Measurements from ENCODE around the gene FAM168A.
A peak's percentile ranks its signal among the peaks of the same experiment; 100 is the strongest.

FAM168A gene

GRCh38 chr11:73637012-73637411 is 39.1 kb upstream of the FAM168A start:
- DNase-seq (ENCODE audit: low read depth), result no peak
- no peak overlapping the region for H3K4me3 ChIP-seq (ENCODE audit: low read length)
- TF ChIP-seq CTCF (conservative IDR thresholded peaks at IDR 0.05; ENCODE audit: low read depth, low read length), result no peak

GRCh38 chr11:73636249-73636648 is 38.3 kb upstream of the FAM168A start:
- TF ChIP-seq CTCF (conservative IDR thresholded peaks at IDR 0.05; ENCODE audit: low read depth, low read length), result no peak
- no peak for DNase-seq (ENCODE audit: low read depth)

GRCh38 chr11:73635721-73636120 is 37.8 kb upstream of the FAM168A start:
- DNase-seq (ENCODE audit: low read depth), result no peak
- H3K4me3 ChIP-seq (ENCODE audit: low read length), result no peak overlapping the region
- no peak for TF ChIP-seq CTCF (conservative IDR thresholded peaks at IDR 0.05; ENCODE audit: low read depth, low read length)

More at GRCh38 chr11:73636249-73636648, 38.3 kb upstream of the FAM168A start:
- H3K4me3 ChIP-seq (ENCODE audit: low read length), result no peak overlapping the region

GRCh38 chr11:73633999-73634398 is 36.1 kb upstream of the FAM168A start:
- no peak for TF ChIP-seq CTCF (conservative IDR thresholded peaks at IDR 0.05; ENCODE audit: low read depth, low read length)
- DNase-seq (ENCODE audit: low read depth), result no peak

GRCh38 chr11:73632996-73633395 is 35.1 kb upstream of the FAM168A start:
- TF ChIP-seq CTCF (conservative IDR thresholded peaks at IDR 0.05; ENCODE audit: low read depth, low read length), result no peak
- no peak overlapping the region for H3K4me3 ChIP-seq (ENCODE audit: low read length)
- DNase-seq (ENCODE audit: low read depth), result no peak

More at GRCh38 chr11:73633999-73634398, 36.1 kb upstream of the FAM168A start:
- H3K4me3 ChIP-seq (ENCODE audit: low read length), result no peak overlapping the region

- H3K4me3 ChIP-seq (ENCODE audit: low read length), result no peak overlapping the region
- DNase-seq (ENCODE audit: low read depth), result no peak
- no peak for TF ChIP-seq CTCF (conservative IDR thresholded peaks at IDR 0.05; ENCODE audit: low read depth, low read length)
Observed at GRCh38 chr11:73629907-73630306, 32.0 kb upstream of the FAM168A start.

- no peak for DNase-seq (ENCODE audit: low read depth)
- no peak overlapping the region for H3K4me3 ChIP-seq (ENCODE audit: low read length)
- TF ChIP-seq CTCF (conservative IDR thresholded peaks at IDR 0.05; ENCODE audit: low read depth, low read length), result peak; percentile 97
Observed at GRCh38 chr11:73625696-73626318, 27.9 kb upstream of the FAM168A start.
